K562 (cell line): ENCODE results near the gene CD109. TPM values are rescaled to one million over a fixed set of nuclear protein-coding genes. Genes with fewer than 3 reads are reported as not detected.

ENCODE experiments used
- CEBPG ChIP-seq, 3 experiments: fragments of 200-800 bp in 1 of 3; sonication (Bioruptor generic) in 1 of 3; sonication (generic) in 1 of 3; formaldehyde crosslinking in 1 of 3; IDR thresholded peaks in 2 of 3; conservative IDR thresholded peaks in 1 of 3; 2 replicates each; pipeline versions ENCODE4 v1.6.1 to v1.8.0; 2016 to 2022; ENCODE audit warnings: missing compliant biosample characterization in 2 of 3, missing genetic modification characterization in 2 of 3, mild to moderate bottlenecking in 1 of 3, missing genetic modification reagents in 1 of 3
- DMBX1 ChIP-seq: fragments of 250-450 bp; sonication (Bioruptor Pico); IDR thresholded peaks from 2 replicates; pipeline ENCODE4 v1.8.0; 2022; ENCODE audit warnings: inconsistent platforms, mild to moderate bottlenecking, moderate library complexity, borderline replicate concordance
- ELK1 ChIP-seq: sonication (generic); formaldehyde crosslinking; IDR thresholded peaks from 2 replicates; pipeline ENCODE4 v1.8.1; 2022; ENCODE audit warnings: missing genetic modification reagents
- JUNB ChIP-seq: fragments of 450-650 bp; formaldehyde crosslinking; conservative IDR thresholded peaks from 2 replicates; pipeline ENCODE4 v1.4.0; 2020; ENCODE audit warnings: mild to moderate bottlenecking
- MGA ChIP-seq: fragments of 450-650 bp; IDR thresholded peaks from 2 replicates; pipeline ENCODE4 v1.6.1; 2016; ENCODE audit warnings: mild to moderate bottlenecking, moderate library complexity
- NFE2 ChIP-seq: IDR thresholded peaks from 2 replicates; pipeline ENCODE4 v1.6.1; 2014; ENCODE audit warnings: antibody characterized with exemption, low read depth
- PHF8 ChIP-seq: fragments of 200-600 bp; sonication (generic); IDR thresholded peaks from 2 replicates; pipeline ENCODE4 v1.6.1; 2012; ENCODE audit warnings: mixed run types, mild to moderate bottlenecking, inconsistent platforms, low read length, moderate library complexity, borderline replicate concordance
- YY1 ChIP-seq, 3 experiments: IDR thresholded peaks; 2 replicates each; pipeline ENCODE4 v1.6.1; 2011; ENCODE audit warnings: low read length in 2 of 3, mild to moderate bottlenecking in 2 of 3, moderate library complexity in 2 of 3, borderline replicate concordance in 1 of 3, control low read depth in 1 of 3, low read depth in 1 of 3; ENCODE audit not compliant: insufficient read depth in 3 of 3, insufficient replicate concordance in 2 of 3, control insufficient read depth in 1 of 3, insufficient read length in 1 of 3; ENCODE audit errors: extremely low read depth in 1 of 3
- ZNF518B ChIP-seq: fragments of 250-450 bp; sonication (Bioruptor Pico); IDR thresholded peaks from 2 replicates; pipeline ENCODE4 v1.5.0; 2021; ENCODE audit warnings: mild to moderate bottlenecking, moderate library complexity
- polyA plus RNA-seq, 8 experiments: library from polyadenylated mRNA; depleted of rRNA in 4 of 8; stranded (reverse) in 5 of 8; unstranded in 3 of 8; fragments of >200 nt; fragmentation: Nextera tagmentation in 2 of 8; fragmentation: Illumina TruSeq in 1 of 8; extraction: Ambion mirVana in 2 of 8; extraction: Trizol in 1 of 8; gene quantifications; 2 replicates each; pipeline versions ENCODE4 v1.2.1 to v1.2.3, GENCODE V29; 2011 to 2014; ENCODE audit warnings: inconsistent platforms in 1 of 8, missing spikeins in 1 of 8
- total RNA-seq, 7 experiments: library from RNA; depleted of rRNA in 6 of 7; stranded (reverse); fragments of >200 nt in 6 of 7; fragmentation: Illumina TruSeq in 2 of 7; extraction: Trizol in 2 of 7; gene quantifications; 2 replicates each; pipeline versions ENCODE4 v1.2.1 to v1.2.3, GENCODE V29; 2011 to 2021; ENCODE audit warnings: low replicate concordance in 1 of 7

CD109 gene
- total and polyA plus RNA-seq, 9 of the 15 experiments (the other 6 are each of a cell fraction or from before 2014, with no cell fraction given) = under 0.01 to 0.22 (median 0.11) TPM

- no peak for TF ChIP-seq ELK1
- TF ChIP-seq JUNB (CRISPR knock-in tag) = no peak
- no peak for TF ChIP-seq PHF8
- no peak for TF ChIP-seq ZNF518B (CRISPR knock-in tag)
- TF ChIP-seq YY1 (IDR thresholded peaks at IDR 0.05; ENCODE audit: borderline replicate concordance in 1 of 3, control insufficient read depth in 1 of 3, extremely low read depth in 1 of 3, insufficient read depth in 3 of 3, insufficient read length in 1 of 3, insufficient replicate concordance in 2 of 3, low read depth in 1 of 3, low read length in 2 of 3) = peak in 1 of 3 experiments; percentile 47
- no peak for TF ChIP-seq MGA
- TF ChIP-seq NFE2 = no peak
- no peak for TF ChIP-seq DMBX1 (CRISPR knock-in tag)
- TF ChIP-seq CEBPG (CRISPR knock-in tag; IDR thresholded peaks at IDR 0.05) = 0 out of 2 replicates have a peak, but pooled peaks have one; percentile 25
- TF ChIP-seq CEBPG (tag; conservative IDR thresholded peaks at IDR 0.05 in 1 of 2, IDR thresholded peaks at IDR 0.05 in 1 of 2) = no peak
Measured at GRCh38 chr6:73675466-73676098, 20.4 kb upstream of the CD109 start (continued).
